Neural cell (in vitro differentiated cells): ENCODE measurements around the gene OR5H1.

Experiments used
- EP300 ChIP-seq: fragments of 450-650 bp; conservative IDR thresholded peaks from 2 replicates; pipeline ENCODE4 v1.6.1; 2014; ENCODE audit warnings: antibody characterized with exemption, mild to moderate bottlenecking, moderate library complexity; ENCODE audit not compliant: poor library complexity, severe bottlenecking
- EZH2 ChIP-seq: fragments of 200-600, 300-800 bp; shearing (Covaris generic), sonication (generic); IDR thresholded peaks from 2 replicates; pipeline ENCODE4 v1.6.1; 2014; ENCODE audit warnings: antibody characterized with exemption, low read length, borderline replicate concordance, mild to moderate bottlenecking; ENCODE audit not compliant: insufficient read depth, poor library complexity, severe bottlenecking
- POLR2AphosphoS5 ChIP-seq: IDR thresholded peaks from 2 replicates; pipeline ENCODE4 v1.6.1; 2012
- RAD21 ChIP-seq: fragments of 450-650 bp; conservative IDR thresholded peaks from 2 replicates; pipeline ENCODE4 v1.6.1; 2014; ENCODE audit warnings: antibody characterized with exemption, mild to moderate bottlenecking, moderate library complexity
- SMC3 ChIP-seq: fragments of 450-650 bp; conservative IDR thresholded peaks from 2 replicates; pipeline ENCODE4 v1.6.1; 2014; ENCODE audit warnings: antibody characterized with exemption, mild to moderate bottlenecking, moderate library complexity; ENCODE audit not compliant: poor library complexity
- TF ChIP-seq, protein P1 (sequence below): fragments of 450-650 bp; IDR thresholded peaks from 2 replicates; pipeline ENCODE4 v1.5.1; 2014; ENCODE audit warnings: antibody characterized with exemption, mild to moderate bottlenecking, moderate library complexity; ENCODE audit not compliant: poor library complexity, severe bottlenecking
- TF ChIP-seq, protein P2 (sequence below): IDR thresholded peaks from 2 replicates; pipeline ENCODE4 v1.6.1; 2012; ENCODE audit warnings: borderline replicate concordance

DNA sequence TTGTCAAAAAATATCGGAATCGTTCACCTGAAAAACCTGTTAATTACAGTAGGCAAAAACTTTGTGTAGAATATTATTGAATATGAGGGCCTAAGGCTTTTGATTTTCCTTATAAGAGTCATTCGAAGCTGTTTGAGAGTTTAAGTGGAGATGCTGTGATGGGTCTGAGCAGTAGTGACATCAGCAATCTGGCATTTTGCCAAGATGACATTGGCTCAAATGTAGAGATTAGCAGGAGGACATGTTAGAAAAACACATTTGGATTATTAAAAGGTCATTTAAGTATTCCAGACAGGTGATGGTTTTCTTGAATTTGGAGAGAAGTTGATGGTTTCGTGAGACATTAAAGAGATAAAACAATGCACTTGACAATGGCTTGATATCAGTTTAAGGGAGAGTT is 30.7 kb upstream of the OR5H1 start:
- no peak for TF ChIP-seq RAD21
- TF ChIP-seq, protein P1, sequence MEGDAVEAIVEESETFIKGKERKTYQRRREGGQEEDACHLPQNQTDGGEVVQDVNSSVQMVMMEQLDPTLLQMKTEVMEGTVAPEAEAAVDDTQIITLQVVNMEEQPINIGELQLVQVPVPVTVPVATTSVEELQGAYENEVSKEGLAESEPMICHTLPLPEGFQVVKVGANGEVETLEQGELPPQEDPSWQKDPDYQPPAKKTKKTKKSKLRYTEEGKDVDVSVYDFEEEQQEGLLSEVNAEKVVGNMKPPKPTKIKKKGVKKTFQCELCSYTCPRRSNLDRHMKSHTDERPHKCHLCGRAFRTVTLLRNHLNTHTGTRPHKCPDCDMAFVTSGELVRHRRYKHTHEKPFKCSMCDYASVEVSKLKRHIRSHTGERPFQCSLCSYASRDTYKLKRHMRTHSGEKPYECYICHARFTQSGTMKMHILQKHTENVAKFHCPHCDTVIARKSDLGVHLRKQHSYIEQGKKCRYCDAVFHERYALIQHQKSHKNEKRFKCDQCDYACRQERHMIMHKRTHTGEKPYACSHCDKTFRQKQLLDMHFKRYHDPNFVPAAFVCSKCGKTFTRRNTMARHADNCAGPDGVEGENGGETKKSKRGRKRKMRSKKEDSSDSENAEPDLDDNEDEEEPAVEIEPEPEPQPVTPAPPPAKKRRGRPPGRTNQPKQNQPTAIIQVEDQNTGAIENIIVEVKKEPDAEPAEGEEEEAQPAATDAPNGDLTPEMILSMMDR: no peak
- no peak for TF ChIP-seq SMC3
- no peak for TF ChIP-seq EZH2
- TF ChIP-seq POLR2AphosphoS5: no peak
- TF ChIP-seq, protein P2, sequence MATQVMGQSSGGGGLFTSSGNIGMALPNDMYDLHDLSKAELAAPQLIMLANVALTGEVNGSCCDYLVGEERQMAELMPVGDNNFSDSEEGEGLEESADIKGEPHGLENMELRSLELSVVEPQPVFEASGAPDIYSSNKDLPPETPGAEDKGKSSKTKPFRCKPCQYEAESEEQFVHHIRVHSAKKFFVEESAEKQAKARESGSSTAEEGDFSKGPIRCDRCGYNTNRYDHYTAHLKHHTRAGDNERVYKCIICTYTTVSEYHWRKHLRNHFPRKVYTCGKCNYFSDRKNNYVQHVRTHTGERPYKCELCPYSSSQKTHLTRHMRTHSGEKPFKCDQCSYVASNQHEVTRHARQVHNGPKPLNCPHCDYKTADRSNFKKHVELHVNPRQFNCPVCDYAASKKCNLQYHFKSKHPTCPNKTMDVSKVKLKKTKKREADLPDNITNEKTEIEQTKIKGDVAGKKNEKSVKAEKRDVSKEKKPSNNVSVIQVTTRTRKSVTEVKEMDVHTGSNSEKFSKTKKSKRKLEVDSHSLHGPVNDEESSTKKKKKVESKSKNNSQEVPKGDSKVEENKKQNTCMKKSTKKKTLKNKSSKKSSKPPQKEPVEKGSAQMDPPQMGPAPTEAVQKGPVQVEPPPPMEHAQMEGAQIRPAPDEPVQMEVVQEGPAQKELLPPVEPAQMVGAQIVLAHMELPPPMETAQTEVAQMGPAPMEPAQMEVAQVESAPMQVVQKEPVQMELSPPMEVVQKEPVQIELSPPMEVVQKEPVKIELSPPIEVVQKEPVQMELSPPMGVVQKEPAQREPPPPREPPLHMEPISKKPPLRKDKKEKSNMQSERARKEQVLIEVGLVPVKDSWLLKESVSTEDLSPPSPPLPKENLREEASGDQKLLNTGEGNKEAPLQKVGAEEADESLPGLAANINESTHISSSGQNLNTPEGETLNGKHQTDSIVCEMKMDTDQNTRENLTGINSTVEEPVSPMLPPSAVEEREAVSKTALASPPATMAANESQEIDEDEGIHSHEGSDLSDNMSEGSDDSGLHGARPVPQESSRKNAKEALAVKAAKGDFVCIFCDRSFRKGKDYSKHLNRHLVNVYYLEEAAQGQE: no peak
- TF ChIP-seq EP300: no peak
